H9 (cell line): ENCODE measurements around the gene UBN1. TPM values are rescaled to one million over a fixed set of nuclear protein-coding genes. Genes with fewer than 3 reads are reported as not detected.

Experiments used
- DNase-seq: peaks from one replicate; pipeline ENCODE4 v3.0.0-alpha.2; 2017
- H2AFZ ChIP-seq: one replicate; pipeline ENCODE4 v1.6.1; 2013; ENCODE audit warnings: mild to moderate bottlenecking, low read length, control low read depth, moderate library complexity
- H2AK5ac ChIP-seq: 2 replicates; pipeline ENCODE4 v1.6.1; 2013; ENCODE audit warnings: low read length, control low read depth, mixed read lengths; ENCODE audit not compliant: insufficient read length
- H2BK120ac ChIP-seq: one replicate; pipeline ENCODE4 v1.6.1; 2013; ENCODE audit warnings: low read depth, mild to moderate bottlenecking, low read length, control low read depth, inconsistent platforms; ENCODE audit not compliant: poor library complexity, severe bottlenecking
- H2BK12ac ChIP-seq: 2 replicates; pipeline ENCODE4 v1.6.1; 2013; ENCODE audit warnings: low read length, control low read depth, mixed read lengths, low read depth; ENCODE audit not compliant: insufficient read length
- H2BK15ac ChIP-seq: 2 replicates; pipeline ENCODE4 v1.6.1; 2013; ENCODE audit warnings: low read depth, low read length, control low read depth
- H2BK20ac ChIP-seq: one replicate; pipeline ENCODE4 v1.6.1; 2013; ENCODE audit warnings: low read depth, mild to moderate bottlenecking, low read length, control low read depth, inconsistent platforms; ENCODE audit not compliant: poor library complexity, severe bottlenecking
- H2BK5ac ChIP-seq: 2 replicates; pipeline ENCODE4 v1.6.1; 2013; ENCODE audit warnings: low read length, control low read depth, mixed read lengths; ENCODE audit not compliant: insufficient read length
- H3K14ac ChIP-seq: 2 replicates; pipeline ENCODE4 v1.6.1; 2013; ENCODE audit warnings: low read length, control low read depth; ENCODE audit not compliant: insufficient read depth
- H3K18ac ChIP-seq: 2 replicates; pipeline ENCODE4 v1.6.1; 2013; ENCODE audit warnings: low read depth, mild to moderate bottlenecking, mixed read lengths, low read length, control low read depth; ENCODE audit not compliant: insufficient read length
- H3K23ac ChIP-seq: 2 replicates; pipeline ENCODE4 v1.6.1; 2013; ENCODE audit warnings: low read length, control low read depth, mixed read lengths, low read depth; ENCODE audit not compliant: insufficient read length
- H3K23me2 ChIP-seq: 2 replicates; pipeline ENCODE4 v1.6.1; 2013; ENCODE audit warnings: low read depth, mild to moderate bottlenecking, mixed read lengths, low read length, control low read depth; ENCODE audit not compliant: insufficient read length, poor library complexity, severe bottlenecking
- H3K27ac ChIP-seq: 2 replicates; pipeline ENCODE4 v1.5.1; 2013; ENCODE audit warnings: low read length, control low read depth, mixed read lengths, low read depth; ENCODE audit not compliant: insufficient read length
- H3K27me3 ChIP-seq: 2 replicates; pipeline ENCODE4 v1.6.1; 2013; ENCODE audit warnings: low read length, control low read depth, inconsistent platforms; ENCODE audit not compliant: insufficient read depth
- H3K4ac ChIP-seq: 2 replicates; pipeline ENCODE4 v1.6.1; 2013; ENCODE audit warnings: low read depth, mild to moderate bottlenecking, control low read depth, inconsistent platforms, low read length, moderate library complexity
- H3K4me1 ChIP-seq: 2 replicates; pipeline ENCODE4 v1.6.1; 2013; ENCODE audit warnings: low read length, control low read depth, inconsistent platforms; ENCODE audit not compliant: insufficient read depth
- H3K4me2 ChIP-seq: 2 replicates; pipeline ENCODE4 v1.6.1; 2013; ENCODE audit warnings: low read length, control low read depth, mixed read lengths; ENCODE audit not compliant: insufficient read length, insufficient read depth
- H3K56ac ChIP-seq: 2 replicates; pipeline ENCODE4 v1.6.1; 2013; ENCODE audit warnings: low read depth, mild to moderate bottlenecking, mixed read lengths, low read length, control low read depth; ENCODE audit not compliant: insufficient read length
- H3K79me1 ChIP-seq: 2 replicates; pipeline ENCODE4 v1.6.1; 2013; ENCODE audit warnings: low read depth, mild to moderate bottlenecking, moderate library complexity, low read length, control low read depth, inconsistent platforms; ENCODE audit not compliant: insufficient read depth, poor library complexity, severe bottlenecking
- H3K79me2 ChIP-seq: 2 replicates; pipeline ENCODE4 v1.6.1; 2013; ENCODE audit warnings: low read length, control low read depth, inconsistent platforms; ENCODE audit not compliant: insufficient read depth
- H3K9ac ChIP-seq: 2 replicates; pipeline ENCODE4 v1.6.1; 2013; ENCODE audit warnings: low read length, control low read depth, mixed read lengths; ENCODE audit not compliant: insufficient read length; ENCODE audit errors: extremely low read depth
- H3K9me3 ChIP-seq: one replicate; pipeline ENCODE4 v1.6.1; 2013; ENCODE audit warnings: low read depth, low read length, inconsistent platforms; ENCODE audit not compliant: control insufficient read depth
- H3T11ph ChIP-seq: one replicate; pipeline ENCODE4 v1.6.1; 2013; ENCODE audit warnings: mild to moderate bottlenecking, low read length, control low read depth, inconsistent platforms
- H4K20me1 ChIP-seq: one replicate; pipeline ENCODE4 v1.6.1; 2013; ENCODE audit not compliant: control insufficient read depth, insufficient read length, insufficient read depth
- H4K5ac ChIP-seq: 2 replicates; pipeline ENCODE4 v1.6.1; 2013; ENCODE audit warnings: low read depth, mild to moderate bottlenecking, mixed read lengths, low read length, control low read depth; ENCODE audit not compliant: insufficient read length
- H4K8ac ChIP-seq: replicated peaks from 2 replicates; pipeline ENCODE4 v1.6.1; 2013; ENCODE audit warnings: low read length, control low read depth, mixed read lengths, low read depth; ENCODE audit not compliant: insufficient read length
- H4K91ac ChIP-seq: 2 replicates; pipeline ENCODE4 v1.6.1; 2013; ENCODE audit warnings: low read depth, mild to moderate bottlenecking, moderate library complexity, mixed read lengths, low read length, control low read depth; ENCODE audit not compliant: insufficient read length
- H3K27ac Mint-ChIP-seq, 3 experiments: 2 replicates in 2 of 3; 3 replicates in 1 of 3; pipeline ENCODE4 v1.8.0; 2020 to 2021; ENCODE audit warnings: mixed read lengths in 3 of 3, mild to moderate bottlenecking in 1 of 3, moderate library complexity in 1 of 3
- H3K27me3 Mint-ChIP-seq: 2 replicates; pipeline ENCODE4 v1.8.0; 2021; ENCODE audit warnings: low read depth, mild to moderate bottlenecking, moderate library complexity, mixed read lengths
- H3K36me3 Mint-ChIP-seq, 3 experiments: 2 replicates in 2 of 3; 3 replicates in 1 of 3; pipeline ENCODE4 v1.8.0; 2020 to 2021; ENCODE audit warnings: low read depth in 3 of 3, mixed read lengths in 3 of 3; ENCODE audit not compliant: insufficient read depth in 1 of 3
- H3K4me1 Mint-ChIP-seq, 2 experiments: 2 replicates each; pipeline ENCODE4 v1.8.0; 2020; ENCODE audit warnings: mixed read lengths in 2 of 2
- H3K4me3 Mint-ChIP-seq, 2 experiments: 2 replicates in 1 of 2; 3 replicates in 1 of 2; pipeline ENCODE4 v1.8.0; 2020 to 2021; ENCODE audit warnings: mild to moderate bottlenecking in 2 of 2, mixed read lengths in 2 of 2, moderate library complexity in 1 of 2
- H3K9me3 Mint-ChIP-seq, 2 experiments: 2 replicates in 1 of 2; 3 replicates in 1 of 2; pipeline ENCODE4 v1.8.0; 2020; ENCODE audit warnings: mild to moderate bottlenecking in 2 of 2, mixed read lengths in 2 of 2, moderate library complexity in 1 of 2
- WGBS: extraction: QIAGEN DNeasy Blood & Tissue Kit; methylation state at CpG from one replicate; pipeline ENCODE4 v1.1.7; 2013; ENCODE audit warnings: missing lambda C conversion rate, low lambda C conversion rate, mixed read lengths; ENCODE audit not compliant: insufficient read length; ENCODE audit errors: extremely low coverage; 5-methylcytosine and 5-hydroxymethylcytosine counted together
- total RNA-seq: library from RNA; stranded (reverse); gene quantifications from 2 replicates; pipeline ENCODE4 v1.2.1, GENCODE V29; 2021
- TF ChIP-seq, protein P1 (sequence below): fragments of 200-600 bp; sonication (generic); conservative IDR thresholded peaks from 3 replicates; pipeline ENCODE4 v1.8.0; 2021; ENCODE audit warnings: antibody characterized with exemption, mild to moderate bottlenecking

Gene UBN1
- total RNA-seq, 1 experiment from 2014 or later = 55.2 TPM

GRCh38 chr16:4811773-4812172 is 35.5 kb upstream of the UBN1 start:
- H3K4me2 ChIP-seq = no peak overlapping the region
- H2BK5ac ChIP-seq = no peak overlapping the region
- no peak overlapping the region for H2BK15ac ChIP-seq
- no peak overlapping the region for H3K4me3 Mint-ChIP-seq
- H3K36me3 Mint-ChIP-seq = peaks cover 35 to 85% (median 68%) of the 10 kb centered on the region in 3 experiments; a peak in 6 of 7 replicates
- H3K23me2 ChIP-seq = no peaks in the 10 kb centered on the region
- H3T11ph ChIP-seq = no peak overlapping the region
- no peak for DNase-seq
- H3K27me3 Mint-ChIP-seq = no peaks in the 10 kb centered on the region
- no peak overlapping the region for H4K91ac ChIP-seq
- H3K14ac ChIP-seq = no peak overlapping the region
- H4K5ac ChIP-seq = no peak overlapping the region
- H3K4ac ChIP-seq = no peak overlapping the region
- no peaks in the 10 kb centered on the region for H4K20me1 ChIP-seq
- H3K79me1 ChIP-seq = no peaks in the 10 kb centered on the region
- H3K9ac ChIP-seq = no peak overlapping the region
- H3K4me1 ChIP-seq = no peaks in the 10 kb centered on the region
- H2BK20ac ChIP-seq = no peak overlapping the region
- no peak overlapping the region for H3K27ac ChIP-seq
- H3K4me1 Mint-ChIP-seq = no peaks in the 10 kb centered on the region
- H3K79me2 ChIP-seq = no peaks in the 10 kb centered on the region
- no peaks in the 10 kb centered on the region for H3K9me3 ChIP-seq
- no peak overlapping the region for H2AFZ ChIP-seq
- H3K27me3 ChIP-seq = no peaks in the 10 kb centered on the region
- no CpG with 5 or more reads among the region's 9 CpGs for WGBS
- H3K27ac Mint-ChIP-seq = peak overlapping the region in 2 of 3 experiments; percentile 77 to 88; a peak in 4 of 7 replicates
- H3K56ac ChIP-seq = no peak overlapping the region
- H4K8ac ChIP-seq = no peak overlapping the region
- no peak overlapping the region for H3K18ac ChIP-seq
- H2AK5ac ChIP-seq = no peak overlapping the region
- TF ChIP-seq, protein P1, sequence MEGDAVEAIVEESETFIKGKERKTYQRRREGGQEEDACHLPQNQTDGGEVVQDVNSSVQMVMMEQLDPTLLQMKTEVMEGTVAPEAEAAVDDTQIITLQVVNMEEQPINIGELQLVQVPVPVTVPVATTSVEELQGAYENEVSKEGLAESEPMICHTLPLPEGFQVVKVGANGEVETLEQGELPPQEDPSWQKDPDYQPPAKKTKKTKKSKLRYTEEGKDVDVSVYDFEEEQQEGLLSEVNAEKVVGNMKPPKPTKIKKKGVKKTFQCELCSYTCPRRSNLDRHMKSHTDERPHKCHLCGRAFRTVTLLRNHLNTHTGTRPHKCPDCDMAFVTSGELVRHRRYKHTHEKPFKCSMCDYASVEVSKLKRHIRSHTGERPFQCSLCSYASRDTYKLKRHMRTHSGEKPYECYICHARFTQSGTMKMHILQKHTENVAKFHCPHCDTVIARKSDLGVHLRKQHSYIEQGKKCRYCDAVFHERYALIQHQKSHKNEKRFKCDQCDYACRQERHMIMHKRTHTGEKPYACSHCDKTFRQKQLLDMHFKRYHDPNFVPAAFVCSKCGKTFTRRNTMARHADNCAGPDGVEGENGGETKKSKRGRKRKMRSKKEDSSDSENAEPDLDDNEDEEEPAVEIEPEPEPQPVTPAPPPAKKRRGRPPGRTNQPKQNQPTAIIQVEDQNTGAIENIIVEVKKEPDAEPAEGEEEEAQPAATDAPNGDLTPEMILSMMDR = no peak
- H2BK12ac ChIP-seq = no peak overlapping the region
- no peaks in the 10 kb centered on the region for H3K9me3 Mint-ChIP-seq
- H2BK120ac ChIP-seq = no peak overlapping the region
- H3K23ac ChIP-seq = no peak overlapping the region
